ENCODE measurements around the gene SELP.

DNA sequence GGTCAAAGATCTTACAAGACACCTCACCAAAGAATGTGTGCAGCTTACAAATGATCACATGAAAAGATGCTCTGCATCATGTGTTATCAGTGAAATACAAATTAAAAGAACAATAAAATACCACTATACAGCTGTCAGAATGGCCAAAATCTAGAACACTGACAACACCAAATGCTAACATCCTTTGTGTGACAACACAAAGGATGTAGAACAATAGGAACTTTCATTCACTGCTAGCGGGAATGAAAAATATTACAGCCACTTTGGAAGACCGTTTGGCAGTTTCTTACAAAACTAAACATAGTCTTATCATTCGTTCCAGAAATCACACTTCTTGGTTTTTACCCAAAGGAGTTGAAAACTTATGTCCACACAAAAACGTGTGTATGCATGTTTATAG lies 20.6 kb upstream of the SELP start:
- TF ChIP-seq SUZ12 (IDR thresholded peaks at IDR 0.05; ENCODE audit: low read length) (no peak), SP4 (IDR thresholded peaks at IDR 0.05; ENCODE audit: low read length) (no peak), EZH2 (IDR thresholded peaks at IDR 0.05; ENCODE audit: low read depth, low read length, severe bottlenecking) (no peak), CEBPB (IDR thresholded peaks at IDR 0.05; ENCODE audit: low read depth, low read length) (no peak), POLR2A (IDR thresholded peaks at IDR 0.05; ENCODE audit: control extremely low read depth in 1 of 2, low read depth in 2 of 2, low read length in 2 of 2) (no peak), EGR1 (IDR thresholded peaks at IDR 0.05; ENCODE audit: borderline replicate concordance, low read depth, low read length) (no peak), EP300 (IDR thresholded peaks at IDR 0.05; ENCODE audit: borderline replicate concordance in 1 of 2, low read depth in 2 of 2, low read length in 2 of 2) (no peak), JUND (IDR thresholded peaks at IDR 0.05; ENCODE audit: low read length) (no peak)
- TF ChIP-seq, protein P1, sequence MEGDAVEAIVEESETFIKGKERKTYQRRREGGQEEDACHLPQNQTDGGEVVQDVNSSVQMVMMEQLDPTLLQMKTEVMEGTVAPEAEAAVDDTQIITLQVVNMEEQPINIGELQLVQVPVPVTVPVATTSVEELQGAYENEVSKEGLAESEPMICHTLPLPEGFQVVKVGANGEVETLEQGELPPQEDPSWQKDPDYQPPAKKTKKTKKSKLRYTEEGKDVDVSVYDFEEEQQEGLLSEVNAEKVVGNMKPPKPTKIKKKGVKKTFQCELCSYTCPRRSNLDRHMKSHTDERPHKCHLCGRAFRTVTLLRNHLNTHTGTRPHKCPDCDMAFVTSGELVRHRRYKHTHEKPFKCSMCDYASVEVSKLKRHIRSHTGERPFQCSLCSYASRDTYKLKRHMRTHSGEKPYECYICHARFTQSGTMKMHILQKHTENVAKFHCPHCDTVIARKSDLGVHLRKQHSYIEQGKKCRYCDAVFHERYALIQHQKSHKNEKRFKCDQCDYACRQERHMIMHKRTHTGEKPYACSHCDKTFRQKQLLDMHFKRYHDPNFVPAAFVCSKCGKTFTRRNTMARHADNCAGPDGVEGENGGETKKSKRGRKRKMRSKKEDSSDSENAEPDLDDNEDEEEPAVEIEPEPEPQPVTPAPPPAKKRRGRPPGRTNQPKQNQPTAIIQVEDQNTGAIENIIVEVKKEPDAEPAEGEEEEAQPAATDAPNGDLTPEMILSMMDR (IDR thresholded peaks at IDR 0.05; ENCODE audit: control extremely low read depth in 1 of 3, insufficient read depth in 1 of 3, low read depth in 1 of 3, low read length in 3 of 3): no peak
